Thyroid gland (tissue), 4 donors: ENCODE measurements around the gene LSP1. TPM values are rescaled to one million over a fixed set of nuclear protein-coding genes. Genes with fewer than 3 reads are reported as not detected.

Experiments
- DNase-seq, 2 donors: peaks; one replicate each; pipeline ENCODE4 v3.0.0-alpha.2; 2019
- H3K27ac ChIP-seq, 3 donors: fragments of 200-600 bp; sonication (generic); 1 replicate in 2 of 3; 2 replicates in 1 of 3; pipeline ENCODE4 v1.5.1; 2016 to 2019; ENCODE audit warnings: mild to moderate bottlenecking in 1 of 3, moderate library complexity in 1 of 3
- H3K27me3 ChIP-seq: fragments of 200-600 bp; sonication (generic); one replicate; pipeline ENCODE4 v1.5.1; 2019
- H3K36me3 ChIP-seq, 2 donors: fragments of 200-600 bp; sonication (generic); one replicate each; pipeline ENCODE4 v1.5.1; 2016 to 2019
- H3K4me1 ChIP-seq, 2 donors: fragments of 200-600 bp; sonication (generic); one replicate each; pipeline ENCODE4 v1.5.1; 2017 to 2019
- H3K4me3 ChIP-seq, 3 donors: fragments of 200-600 bp; sonication (generic); replicated peaks in 1 of 3; 1 replicate in 2 of 3; 2 replicates in 1 of 3; pipeline ENCODE4 v1.5.1; 2016; ENCODE audit warnings: mild to moderate bottlenecking in 1 of 3
- H3K9me3 ChIP-seq: fragments of 200-600 bp; sonication (generic); one replicate; pipeline ENCODE4 v1.5.1; 2017
- CTCF ChIP-seq, 6 experiments: fragments of 200-600 bp in 3 of 6; fragments of 450-650 bp in 3 of 6; sonication (generic) in 3 of 6; IDR thresholded peaks; one replicate each; pipeline ENCODE4 v1.5.1; 2016 to 2019; ENCODE audit warnings: antibody characterized with exemption in 6 of 6, mild to moderate bottlenecking in 2 of 6, inconsistent platforms in 1 of 6, moderate library complexity in 1 of 6
- POLR2A ChIP-seq, 2 donors: fragments of 450-650 bp; IDR thresholded peaks; one replicate each; pipeline ENCODE4 v1.6.1; 2017; ENCODE audit warnings: antibody characterized with exemption in 2 of 2, mild to moderate bottlenecking in 2 of 2, moderate library complexity in 1 of 2
- WGBS, 2 donors: methylation state at CpG; one replicate each; pipeline ENCODE4 v1.1.5; 2017; 5-methylcytosine and 5-hydroxymethylcytosine counted together
- intact Hi-C: fragments of 100-400 bp; cut with DNase I; formaldehyde crosslinking; loops from one replicate; pipeline ENCODE4 v1.15.1; 2023
- total RNA-seq, 4 donors: library from RNA; depleted of rRNA; stranded (reverse); fragments of >200 nt; gene quantifications; one replicate each; pipeline ENCODE4 v1.2.3, GENCODE V29; 2016

LSP1 gene
- total RNA-seq, 4 donors from 2014 or later = 6.7 to 26.1 (median 10.5) TPM

DNA sequence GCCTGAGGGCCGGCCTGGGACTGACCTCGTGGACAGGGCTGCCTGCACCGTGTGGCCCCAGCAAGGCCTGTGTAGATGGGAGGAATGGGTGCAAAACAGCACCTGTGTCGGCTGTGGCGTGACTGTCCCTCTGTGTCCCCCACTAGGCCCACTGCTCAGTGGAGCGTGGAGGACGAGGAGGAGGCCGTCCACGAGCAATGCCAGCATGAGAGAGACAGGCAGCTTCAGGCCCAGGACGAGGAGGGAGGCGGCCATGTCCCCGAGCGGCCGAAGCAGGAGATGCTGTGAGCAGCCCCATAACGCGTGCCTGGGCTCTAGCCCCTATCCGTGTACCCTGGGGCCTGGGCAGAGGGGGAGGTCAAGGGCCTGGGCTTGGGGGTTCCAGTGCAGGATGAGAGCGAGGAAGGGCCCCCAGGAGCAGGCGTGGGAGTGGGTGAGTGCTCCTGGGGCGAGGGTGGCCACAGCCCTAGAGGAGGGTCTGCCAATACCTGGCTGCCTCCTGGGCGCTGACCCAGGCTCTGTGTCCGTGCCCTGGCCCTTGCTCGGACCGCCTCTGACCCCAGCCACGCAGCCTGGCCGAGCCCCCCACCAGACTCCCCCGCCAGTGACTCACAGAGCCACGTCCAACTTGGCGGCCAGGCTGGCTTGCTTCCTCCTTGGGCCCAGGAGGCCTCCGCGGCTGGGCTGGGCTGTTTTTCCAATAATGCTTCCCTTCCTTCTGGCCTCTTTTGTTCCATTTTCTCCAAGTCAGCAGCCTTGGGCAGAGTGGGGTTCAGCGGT, 27.2 kb downstream of the LSP1 start:
- intact Hi-C loops = loop anchor here (5.0 kb wide), 1 partner anchor 272 kb away; no protein-coding TSS in a partner anchor
- no peaks in the 10 kb centered on the region for H3K27me3 ChIP-seq
- no peaks in the 10 kb centered on the region for H3K9me3 ChIP-seq
- H3K4me3 ChIP-seq = no peak overlapping the region
- WGBS, 2 donors = 52 to 53% methylated on average over 18 to 22 of the region's 32 CpGs
- H3K27ac ChIP-seq = peak overlapping the region; percentile 67 to 70 (median 67)
- TF ChIP-seq POLR2A (IDR thresholded peaks at IDR 0.05) (no peak), CTCF (IDR thresholded peaks at IDR 0.05) (no peak)
- peaks cover 5 to 29% of the 10 kb centered on the region in 2 donors for H3K4me1 ChIP-seq
- no peak for DNase-seq
- no peaks in the 10 kb centered on the region for H3K36me3 ChIP-seq

DNA sequence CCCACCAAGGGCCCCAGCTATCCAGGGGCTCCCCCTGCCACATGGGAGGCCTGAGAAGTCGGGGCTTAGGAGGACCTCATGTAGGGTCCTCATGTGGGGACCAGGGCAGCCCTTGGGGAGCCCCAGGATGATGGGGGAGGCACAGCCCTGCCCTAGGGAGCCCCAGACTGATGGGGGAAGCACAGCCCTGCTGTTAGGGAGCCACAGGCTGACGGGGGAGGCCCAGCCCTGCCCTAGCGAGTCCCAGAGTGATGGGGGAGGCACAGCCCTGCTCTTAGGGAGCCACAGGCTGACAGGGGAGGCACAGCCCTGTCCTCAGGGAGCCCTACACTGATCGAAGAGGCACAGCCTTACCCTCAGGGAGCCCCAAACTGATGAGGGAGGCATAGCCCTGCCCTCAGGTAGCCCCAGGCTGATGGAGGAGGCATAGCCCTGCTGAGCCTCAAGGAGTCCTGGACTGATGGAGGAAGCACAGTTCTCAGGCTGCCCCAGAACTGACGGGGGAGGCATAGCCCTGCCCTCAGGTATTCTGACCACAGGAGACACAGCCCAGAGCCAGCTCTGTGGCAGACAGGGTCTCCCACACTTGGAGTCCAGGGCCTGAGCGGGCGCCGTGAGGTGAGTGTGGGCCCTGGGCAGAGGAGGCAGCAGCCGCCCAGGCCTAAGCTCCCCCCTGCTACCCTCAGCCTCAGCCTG, 28.0 kb downstream of the LSP1 start:
- H3K27ac ChIP-seq = peak overlapping the region; percentile 67 to 70 (median 67)
- TF ChIP-seq CTCF (IDR thresholded peaks at IDR 0.05) (no peak), POLR2A (IDR thresholded peaks at IDR 0.05) (no peak)
- H3K9me3 ChIP-seq = no peaks in the 10 kb centered on the region
- no peaks in the 10 kb centered on the region for H3K36me3 ChIP-seq
- peaks cover 5 to 29% of the 10 kb centered on the region in 2 donors for H3K4me1 ChIP-seq
- 48 to 68% methylated on average over 4 of the region's 9 CpGs for WGBS, 2 donors
- no peak for DNase-seq
- intact Hi-C loops = loop anchor here (5.0 kb wide), 1 partner anchor 271 kb away; no protein-coding TSS in a partner anchor
- no peak overlapping the region for H3K4me3 ChIP-seq
- no peaks in the 10 kb centered on the region for H3K27me3 ChIP-seq

DNA sequence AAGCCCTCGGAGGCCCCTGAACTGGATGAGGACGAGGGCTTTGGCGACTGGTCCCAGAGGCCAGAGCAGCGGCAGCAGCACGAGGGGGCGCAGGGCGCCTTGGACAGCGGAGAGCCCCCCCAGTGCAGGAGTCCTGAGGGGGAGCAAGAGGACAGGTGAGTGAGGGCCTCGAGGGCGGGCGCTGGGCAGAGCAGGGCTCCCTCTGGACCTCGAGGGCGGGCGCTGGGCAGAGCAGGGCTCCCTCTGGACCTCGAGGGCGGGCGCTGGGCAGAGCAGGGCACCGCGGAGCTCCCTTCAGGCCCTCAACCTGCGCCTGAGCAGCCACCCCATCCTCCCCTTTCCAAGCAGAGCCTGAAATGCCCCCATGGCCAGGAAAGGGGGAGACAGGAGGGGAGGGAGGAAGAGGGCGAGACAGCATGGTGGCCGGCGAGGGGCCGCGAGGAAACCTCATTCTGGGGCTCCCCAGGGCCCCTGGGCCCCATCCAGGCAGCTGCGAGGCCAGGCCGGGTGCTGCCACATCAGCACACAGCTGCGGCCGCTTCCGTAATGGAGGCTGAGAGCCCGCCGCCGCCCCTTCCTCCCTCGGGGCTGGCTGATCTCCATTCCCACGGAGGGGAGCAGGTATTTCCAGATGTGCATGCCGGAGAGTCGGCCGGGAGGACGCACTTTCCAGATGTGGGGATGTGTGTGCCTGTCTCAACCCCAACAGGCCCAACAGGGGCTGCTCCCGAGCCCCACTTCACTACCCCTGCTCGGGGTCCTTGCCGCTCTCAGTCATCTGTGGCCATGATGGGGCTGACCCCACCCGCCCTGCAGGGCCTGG, 28.8 kb downstream of the LSP1 start:
- no peak overlapping the region for H3K4me3 ChIP-seq
- intact Hi-C loops = loop anchor here (5.0 kb wide), 1 partner anchor 271 kb away; no protein-coding TSS in a partner anchor
- peaks cover 5 to 24% of the 10 kb centered on the region in 2 donors for H3K4me1 ChIP-seq
- peak overlapping the region; percentile 12 to 70 (median 67) for H3K27ac ChIP-seq
- DNase-seq = no peak
- H3K36me3 ChIP-seq = no peaks in the 10 kb centered on the region
- TF ChIP-seq POLR2A (IDR thresholded peaks at IDR 0.05) = no peak
- no peak for TF ChIP-seq CTCF (IDR thresholded peaks at IDR 0.05)
- 54 to 88% methylated on average over 17 to 19 of the region's 43 CpGs for WGBS, 2 donors
- no peaks in the 10 kb centered on the region for H3K27me3 ChIP-seq
- H3K9me3 ChIP-seq = no peaks in the 10 kb centered on the region

DNA sequence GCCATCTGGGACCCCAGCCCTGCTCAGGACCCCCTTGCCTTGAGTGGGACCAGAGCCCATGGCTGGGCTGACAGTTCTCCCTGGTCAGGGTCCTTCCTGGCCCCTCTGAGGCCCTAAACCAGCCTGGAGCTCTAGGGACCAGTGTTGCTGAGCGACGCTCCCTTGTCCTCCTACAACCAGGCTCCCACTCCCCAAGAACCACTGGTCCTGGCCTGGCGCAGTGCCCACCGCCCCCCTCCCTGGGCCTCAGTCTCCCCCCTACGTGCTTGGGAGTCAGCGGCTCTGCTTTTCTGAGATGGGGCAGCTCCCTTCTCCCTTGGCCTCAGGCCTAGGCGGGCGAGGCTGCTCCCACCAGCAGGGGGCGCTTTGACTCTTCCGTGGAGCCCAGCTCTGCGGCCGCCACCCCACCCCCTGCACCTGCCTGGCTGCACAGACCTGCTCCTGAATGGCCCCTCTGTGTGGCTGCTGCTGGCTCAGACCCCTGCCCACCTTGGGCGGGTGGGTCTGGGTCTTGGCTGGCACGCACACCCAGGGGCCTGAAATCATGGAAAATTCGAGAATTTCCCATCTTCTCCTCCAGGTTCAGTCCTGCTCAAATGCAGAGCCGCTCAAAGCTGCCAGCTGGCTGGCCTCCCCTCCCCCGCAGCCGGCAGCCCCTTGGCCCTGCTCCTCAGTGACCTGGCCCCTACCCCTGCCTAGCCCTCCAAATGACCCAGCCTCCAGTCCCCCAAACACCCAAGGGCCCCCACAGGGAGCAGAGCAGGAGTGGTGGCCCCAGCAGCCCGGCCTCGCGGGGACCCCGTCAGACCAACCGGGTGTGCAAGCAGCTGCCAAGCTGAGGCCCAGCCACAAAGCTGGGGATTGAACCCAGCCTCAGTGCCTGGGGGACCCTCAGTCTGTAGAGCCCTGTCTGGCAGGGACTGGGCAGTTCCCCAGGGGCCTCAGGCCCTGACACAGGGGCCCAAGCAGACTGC, 29.7 kb downstream of the LSP1 start:
- WGBS, 2 donors = 25 to 31% methylated on average over 6 to 7 of the region's 23 CpGs
- peaks cover 5 to 22% of the 10 kb centered on the region in 2 donors for H3K4me1 ChIP-seq
- intact Hi-C loops = loop anchor here (5.0 kb wide), 1 partner anchor 270 kb away; no protein-coding TSS in a partner anchor
- peak overlapping the region in 2 of 3 donors; percentile 12 to 37 for H3K27ac ChIP-seq
- H3K27me3 ChIP-seq = no peaks in the 10 kb centered on the region
- no peaks in the 10 kb centered on the region for H3K36me3 ChIP-seq
- TF ChIP-seq CTCF (IDR thresholded peaks at IDR 0.05) = peak; percentile 56 to 90 (median 64)
- TF ChIP-seq POLR2A (IDR thresholded peaks at IDR 0.05) = no peak
- no peaks in the 10 kb centered on the region for H3K9me3 ChIP-seq
- H3K4me3 ChIP-seq = no peak overlapping the region
- DNase-seq = peak; percentile 63 to 65
